GM19239 (cell line): Measurements from ENCODE around the gene IRF9.

Experiments used
- DNase-seq: peaks from one replicate; pipeline ENCODE4 v3.0.0; 2011; ENCODE audit warnings: low spot score; ENCODE audit not compliant: insufficient read length
- FAIRE-seq: peaks from 2 replicates; lab custom pipeline; 2011; peaks lifted over from hg19 to GRCh38; lab: Jason Lieb, UNC

IRF9 gene

DNA sequence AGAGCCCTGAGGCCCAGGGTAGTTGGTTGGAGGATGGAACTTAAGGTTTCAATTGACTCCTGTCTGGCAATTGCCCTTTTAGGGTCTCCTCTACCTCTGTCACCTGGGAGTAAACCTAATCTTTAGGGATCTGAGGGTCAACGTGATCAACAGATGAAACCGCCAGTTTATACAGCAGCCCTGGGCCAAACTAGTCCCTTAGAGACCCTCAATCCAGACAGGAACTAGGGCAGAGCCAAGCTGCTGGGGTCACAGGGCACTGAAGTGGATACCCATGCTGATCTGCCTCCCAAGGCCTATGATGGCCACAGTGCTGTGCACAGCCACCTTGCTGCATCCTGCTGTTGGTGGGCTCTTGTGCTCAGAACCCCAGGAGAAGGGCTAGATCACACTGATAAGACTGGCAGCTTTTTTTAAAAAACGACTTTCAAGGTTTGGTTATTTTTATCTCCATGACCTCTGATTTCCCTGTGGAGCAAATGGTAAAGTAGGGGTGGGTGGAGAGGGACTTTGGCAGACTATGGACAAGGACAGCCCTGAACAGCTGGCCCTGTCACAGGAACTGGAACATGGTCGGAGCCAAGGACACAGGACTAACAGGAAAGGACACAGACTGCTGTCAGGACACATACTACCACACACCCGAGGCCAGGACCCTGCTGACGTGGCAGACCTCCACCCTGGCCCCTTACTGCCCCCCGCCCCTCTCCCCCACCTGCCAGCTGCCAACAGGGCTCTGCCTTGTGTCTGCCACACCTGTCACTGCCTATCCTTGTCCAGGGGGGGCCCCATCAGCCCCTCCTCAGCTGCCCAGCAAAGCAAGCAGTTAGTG is 30.1 kb upstream of the IRF9 start:
- DNase-seq (no peak), FAIRE-seq (no peak)

GRCh38 chr14:24131549-24131966 is 29.5 kb upstream of the IRF9 start:
- DNase-seq (no peak), FAIRE-seq (no peak)

- DNase-seq (no peak), FAIRE-seq (no peak)
Measured at GRCh38 chr14:24132061-24132685, 28.9 kb upstream of the IRF9 start.

DNA sequence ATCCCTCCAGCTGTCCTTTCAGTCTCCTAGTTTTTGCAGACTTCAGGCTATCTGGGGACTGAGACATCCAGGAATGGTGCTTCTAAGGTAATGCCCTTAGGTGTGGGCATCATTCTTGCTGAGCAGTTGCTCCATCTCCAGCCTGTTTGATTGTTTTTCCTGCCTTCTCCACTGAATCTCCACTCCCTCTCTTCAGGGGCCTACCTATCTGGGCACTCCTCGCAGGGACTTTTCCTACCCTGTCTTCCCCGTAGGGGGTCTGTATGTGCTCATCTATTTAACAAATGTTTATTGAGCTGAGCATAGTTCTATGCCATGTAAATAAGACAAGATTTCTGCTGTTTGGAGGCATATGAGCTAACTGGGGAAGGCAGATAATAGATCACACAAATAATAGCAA is 28.1 kb upstream of the IRF9 start:
- FAIRE-seq (no peak), DNase-seq (no peak)

DNA sequence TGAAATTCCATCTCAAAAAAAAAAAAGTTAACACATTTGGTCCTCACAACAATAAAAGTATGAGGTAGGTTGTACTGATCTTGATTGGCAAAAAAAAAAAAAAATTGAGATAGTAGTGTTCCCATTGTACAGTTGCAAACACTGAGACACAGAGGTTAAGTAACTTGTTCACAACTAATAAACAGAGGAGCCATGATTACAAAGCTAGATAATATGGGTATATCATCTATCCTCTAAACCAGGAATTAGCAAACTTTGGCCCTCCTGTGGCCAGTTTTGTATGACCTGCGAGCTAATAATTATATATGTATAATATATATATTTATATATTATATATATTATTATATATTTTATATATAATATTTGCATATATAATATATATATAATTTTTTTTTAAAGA is 27.3 kb upstream of the IRF9 start:
- DNase-seq (no peak), FAIRE-seq (no peak)

DNA sequence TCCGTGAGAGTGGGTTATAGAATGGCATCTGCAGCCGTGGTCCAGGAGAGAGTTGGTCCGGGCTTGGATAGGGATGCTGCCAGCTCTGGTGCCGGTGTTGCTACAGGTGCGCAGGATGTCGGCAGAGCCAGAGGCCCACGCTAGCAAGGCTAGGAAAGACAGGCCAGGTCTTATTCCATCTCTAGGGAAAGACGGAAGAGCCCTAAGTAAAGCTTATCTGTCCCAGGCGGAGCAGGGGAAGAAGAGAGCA is 25.6 kb upstream of the IRF9 start:
- FAIRE-seq = peak; percentile 81
- DNase-seq = no peak

DNA sequence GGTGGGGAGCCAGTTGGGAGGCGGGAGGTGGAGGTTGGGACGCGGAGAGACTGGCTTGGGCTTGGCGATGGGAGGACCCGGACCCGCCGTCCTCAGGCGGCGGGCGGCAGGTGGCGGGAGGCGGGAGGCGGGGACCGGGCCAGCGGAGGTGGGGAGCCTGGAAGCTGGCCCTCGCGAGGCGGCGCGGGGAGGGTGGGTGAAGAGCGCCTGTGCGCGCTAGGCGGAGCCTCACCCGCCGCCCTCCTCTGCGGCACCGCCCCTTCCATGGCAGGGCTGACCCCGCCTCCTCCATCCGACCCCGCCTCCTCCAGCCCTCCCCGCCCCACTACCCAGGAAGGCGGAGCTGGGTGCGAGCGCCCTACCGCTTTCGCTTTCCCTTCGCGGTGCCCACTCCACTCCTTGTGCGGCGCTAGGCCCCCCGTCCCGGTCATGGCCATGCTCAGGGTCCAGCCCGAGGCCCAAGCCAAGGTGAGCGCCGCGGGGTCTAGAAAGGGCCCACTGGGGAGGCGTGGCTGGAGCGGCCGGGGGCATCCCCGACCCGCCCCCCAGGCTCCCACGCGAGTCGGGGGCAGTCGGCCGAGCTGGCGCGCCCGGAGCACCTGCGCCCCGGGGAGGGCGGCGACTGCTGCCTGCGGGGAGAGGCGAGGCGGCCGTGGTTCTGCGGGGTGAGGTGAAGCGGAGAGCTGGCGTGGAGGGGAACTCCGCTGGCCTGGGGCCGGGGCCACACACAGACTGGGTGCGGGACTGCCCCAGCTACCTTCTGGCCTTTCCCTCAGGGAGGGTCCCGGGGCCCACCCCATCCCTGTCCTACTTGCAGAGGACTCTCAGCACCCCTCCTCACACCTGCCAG is 25.0 kb upstream of the IRF9 start, which contains the start of gene PSME1:
Gene PSME1 (plus strand): TSS at position 361 of the 850 bp plus-strand sequence. CDS start 69 bp downstream, at position 430.
- peak; percentile 91 for FAIRE-seq

DNA sequence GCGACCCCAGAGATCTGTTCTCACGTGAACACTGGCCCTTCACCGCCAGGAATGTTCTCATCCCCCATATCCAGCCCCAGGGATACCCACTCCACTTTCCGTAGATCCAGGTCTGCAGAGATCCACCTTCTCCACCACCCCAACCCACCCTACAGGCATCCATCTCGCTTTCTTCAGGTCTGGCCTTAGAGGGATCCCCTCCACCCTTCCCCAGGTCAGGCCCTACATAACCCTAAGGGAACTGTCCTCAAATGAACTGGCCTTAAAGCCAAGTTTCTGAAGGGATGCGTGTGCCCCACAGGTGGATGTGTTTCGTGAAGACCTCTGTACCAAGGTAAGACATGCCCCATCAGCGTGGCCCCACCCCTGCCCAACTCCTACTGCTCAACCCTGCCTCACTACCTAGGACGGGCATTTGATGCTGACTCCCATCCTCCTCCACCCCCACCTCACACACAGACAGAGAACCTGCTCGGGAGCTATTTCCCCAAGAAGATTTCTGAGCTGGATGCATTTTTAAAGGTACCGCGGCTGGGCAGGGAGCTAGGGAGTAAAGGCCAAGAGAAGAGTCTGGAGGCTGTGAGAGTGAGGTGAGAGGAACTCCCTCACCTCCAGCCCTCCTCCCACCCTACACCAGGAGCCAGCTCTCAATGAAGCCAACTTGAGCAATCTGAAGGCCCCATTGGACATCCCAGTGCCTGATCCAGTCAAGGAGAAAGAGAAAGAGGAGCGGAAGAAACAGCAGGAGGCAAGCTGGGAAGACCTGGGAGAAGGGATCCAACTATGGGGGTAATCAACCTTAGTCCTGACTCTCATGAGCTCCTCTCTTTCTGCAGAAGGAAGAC is 24.2 kb upstream of the IRF9 start:
- FAIRE-seq (no peak), DNase-seq (no peak)

More for the DNA sequence above, 25.0 kb upstream of the IRF9 start, which contains the start of gene PSME1:
- peak; percentile 92 for DNase-seq

GRCh38 chr14:24137529-24138395 is 23.3 kb upstream of the IRF9 start:
- FAIRE-seq (no peak), DNase-seq (no peak)

DNA sequence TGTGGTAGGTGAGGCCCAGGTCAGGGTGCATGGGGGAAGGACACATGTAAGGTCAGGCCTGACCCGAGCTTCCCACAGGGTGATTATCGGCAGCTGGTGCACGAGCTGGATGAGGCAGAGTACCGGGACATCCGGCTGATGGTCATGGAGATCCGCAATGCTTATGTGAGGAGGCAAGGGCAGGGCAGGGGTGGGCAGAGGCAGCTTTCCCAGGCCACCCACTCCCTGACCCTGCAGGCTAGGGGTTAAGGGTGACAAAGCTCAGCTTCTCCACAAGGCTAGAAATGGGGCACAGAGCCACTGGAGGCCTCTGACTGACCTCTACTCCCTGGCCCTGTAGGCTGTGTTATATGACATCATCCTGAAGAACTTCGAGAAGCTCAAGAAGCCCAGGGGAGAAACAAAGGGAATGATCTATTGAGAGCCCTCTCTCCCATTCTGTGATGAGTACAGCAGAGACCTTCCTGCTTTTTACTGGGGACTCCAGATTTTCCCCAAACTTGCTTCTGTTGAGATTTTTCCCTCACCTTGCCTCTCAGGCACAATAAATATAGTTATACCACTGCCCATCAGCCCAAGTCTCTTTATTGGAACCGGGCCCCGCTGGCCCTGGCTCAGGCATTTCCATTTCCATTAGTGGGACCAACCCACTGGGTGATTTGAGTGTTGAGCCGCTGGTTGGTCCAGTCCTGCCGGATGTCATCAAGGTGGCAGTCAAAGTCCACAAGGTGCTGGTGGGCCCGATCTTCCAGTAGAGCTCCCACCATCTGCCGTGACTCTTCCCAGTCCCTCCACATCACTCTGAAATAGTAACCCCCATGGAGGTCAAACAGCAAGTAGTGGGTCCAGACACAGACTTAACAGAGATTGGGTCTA is 22.4 kb upstream of the IRF9 start:
- FAIRE-seq = no peak
- no peak for DNase-seq

DNA sequence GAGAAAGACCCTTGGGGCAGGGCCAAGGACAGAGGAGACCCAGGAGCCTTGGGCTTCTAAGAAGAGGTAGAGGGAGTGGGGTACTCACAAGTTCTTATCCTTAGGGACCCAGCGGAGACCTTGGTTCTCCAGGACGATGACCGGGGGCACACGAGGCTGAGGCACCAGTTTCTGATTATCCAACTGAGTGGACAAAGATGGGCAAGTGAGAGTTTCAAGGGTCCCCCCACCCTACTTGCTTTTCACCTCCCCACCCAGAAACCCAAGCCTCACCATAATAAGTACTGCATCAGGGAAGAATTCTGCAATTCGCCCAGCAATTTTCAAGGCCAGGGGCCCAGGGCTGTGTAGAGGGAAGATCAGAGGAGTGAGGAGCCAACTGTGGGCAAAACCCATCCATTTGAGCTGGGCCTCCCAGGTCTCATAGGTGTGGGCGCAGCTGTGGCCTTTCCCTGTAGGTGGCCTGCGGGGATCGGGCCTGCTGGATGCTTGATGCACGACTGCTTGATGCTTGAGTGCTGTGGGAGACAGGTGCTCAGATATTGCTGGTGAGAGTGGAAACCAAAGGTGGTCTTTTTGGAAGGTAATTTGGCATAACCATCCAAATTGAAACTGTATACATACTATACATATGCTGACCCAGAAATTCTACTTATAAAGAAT is 21.7 kb upstream of the IRF9 start:
- FAIRE-seq = no peak

GRCh38 chr14:24141097-24141880 is 19.8 kb upstream of the IRF9 start, which contains the start of gene EMC9:
EMC9 (minus strand) TSS chr14:24141591; CDS start chr14:24141304, 287 bp downstream.
- FAIRE-seq = peak; percentile 96
- peak; percentile 93 for DNase-seq

More for the DNA sequence above, 21.7 kb upstream of the IRF9 start:
- no peak for DNase-seq

GRCh38 chr14:24143511-24143910 is 17.6 kb upstream of the IRF9 start:
- no peak for DNase-seq
- no peak for FAIRE-seq

GRCh38 chr14:24144451-24144850 is 16.6 kb upstream of the IRF9 start:
- no peak for FAIRE-seq
- DNase-seq = no peak

GRCh38 chr14:24145219-24145618 is 15.8 kb upstream of the IRF9 start:
- FAIRE-seq (no peak), DNase-seq (no peak)

DNA sequence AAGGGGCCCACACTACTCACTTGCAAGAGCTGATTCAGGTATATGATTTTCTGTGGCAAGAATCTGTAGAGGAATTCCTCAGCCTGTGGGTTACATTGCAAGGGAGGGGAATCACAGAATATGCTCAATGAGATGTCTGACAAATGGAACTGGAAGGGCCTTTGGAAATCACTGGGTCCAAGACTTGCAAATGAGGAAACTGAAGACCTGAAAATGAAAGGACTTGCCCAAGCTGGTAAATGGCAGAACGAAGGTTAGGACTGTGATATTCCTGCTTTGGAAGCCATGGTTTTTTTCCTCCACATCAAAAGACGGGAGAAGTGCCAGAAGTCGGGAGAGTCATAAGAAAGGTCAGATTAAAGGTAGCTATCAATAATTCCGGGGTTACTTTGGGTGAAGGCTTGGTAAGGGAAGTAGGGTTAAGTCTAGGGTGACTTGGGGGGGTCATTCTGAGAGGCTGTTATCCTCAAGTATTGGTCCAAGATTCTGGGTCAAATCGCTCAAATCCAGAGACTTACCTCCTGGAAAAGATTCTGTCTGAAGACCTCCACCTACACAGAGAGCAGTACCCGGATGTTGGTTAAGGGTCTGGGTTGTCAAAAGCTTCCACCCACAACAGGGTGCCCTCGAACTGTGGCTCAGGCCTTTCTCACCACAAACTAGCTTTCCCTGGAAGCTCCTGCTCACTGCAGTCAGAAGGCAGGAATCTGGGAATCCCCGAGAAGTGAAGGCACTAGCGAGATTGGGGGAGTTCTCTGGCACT is 15.2 kb upstream of the IRF9 start:
- no peak for DNase-seq
- peak; percentile 70 for FAIRE-seq
